CD4-positive, alpha-beta T cell treated with Interleukin-6 at 100 ng/mL for 8 hours (primary cell): ENCODE data around the gene PREP.

Experiments used
- DNase-seq: peaks from one replicate; pipeline ENCODE4 v3.0.0-alpha.2; 2020; ENCODE audit warnings: mixed read lengths, low spot score

PREP gene

GRCh38 chr6:105391705-105392104 lies 11.2 kb downstream of the PREP start:
- DNase-seq, result no peak

DNA sequence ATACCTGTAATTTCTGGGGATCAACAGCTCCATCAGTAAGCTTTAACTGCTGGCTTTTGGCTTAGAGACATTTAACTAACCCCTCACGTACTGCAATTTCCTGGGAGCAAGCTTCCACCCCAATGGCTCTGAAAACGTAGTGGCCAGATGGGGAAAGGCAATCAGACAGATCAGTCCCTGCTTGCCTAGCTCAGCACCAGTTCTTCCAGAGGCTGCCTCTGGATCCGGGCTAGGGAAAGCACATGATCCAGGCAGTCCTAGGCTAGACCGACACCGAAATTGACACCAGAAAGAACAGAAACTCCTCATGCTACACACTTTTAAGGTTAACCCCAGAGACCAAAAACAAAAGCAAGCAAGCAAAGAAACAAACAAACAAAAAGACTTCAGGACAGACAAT lies 13.3 kb downstream of the PREP start:
- DNase-seq, result no peak

DNA sequence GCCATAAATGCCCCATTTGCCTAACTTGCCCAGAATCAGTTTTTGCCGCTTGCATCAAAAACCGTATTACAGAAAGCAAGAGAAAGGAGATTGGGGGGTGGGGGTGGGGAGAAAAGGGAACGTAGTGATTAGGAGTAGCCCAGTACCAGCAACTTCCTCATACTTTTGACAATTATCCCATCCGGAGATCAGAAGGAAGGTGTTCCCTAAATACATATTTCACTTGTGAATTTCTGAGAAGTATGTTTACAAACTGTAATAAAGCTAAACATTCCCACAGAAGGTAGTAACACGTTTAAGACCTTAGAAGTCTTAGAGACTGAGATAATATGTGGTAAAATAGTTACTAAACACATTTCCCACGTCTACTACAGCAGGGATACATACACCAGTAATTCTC lies 14.5 kb downstream of the PREP start:
- no peak for DNase-seq

DNA sequence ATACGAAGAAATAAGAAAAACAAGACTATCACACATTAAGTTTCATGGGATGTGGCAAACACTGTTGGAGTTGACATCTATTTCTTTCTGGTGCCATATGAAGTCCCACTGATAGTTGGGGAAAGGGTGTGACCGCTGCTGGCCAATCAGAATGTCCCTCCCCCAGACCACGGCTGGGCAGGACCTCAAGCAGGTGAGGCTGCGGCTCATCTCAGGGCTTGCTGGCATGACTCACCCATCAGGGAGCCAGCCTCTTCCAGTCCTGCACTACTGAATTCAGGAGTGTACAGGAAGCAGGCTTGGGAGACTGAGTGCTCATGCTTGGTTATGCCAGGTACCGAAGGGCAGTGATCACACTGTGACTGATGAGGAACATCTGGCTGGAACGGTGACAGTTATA lies 18.9 kb downstream of the PREP start:
- DNase-seq, result no peak

DNA sequence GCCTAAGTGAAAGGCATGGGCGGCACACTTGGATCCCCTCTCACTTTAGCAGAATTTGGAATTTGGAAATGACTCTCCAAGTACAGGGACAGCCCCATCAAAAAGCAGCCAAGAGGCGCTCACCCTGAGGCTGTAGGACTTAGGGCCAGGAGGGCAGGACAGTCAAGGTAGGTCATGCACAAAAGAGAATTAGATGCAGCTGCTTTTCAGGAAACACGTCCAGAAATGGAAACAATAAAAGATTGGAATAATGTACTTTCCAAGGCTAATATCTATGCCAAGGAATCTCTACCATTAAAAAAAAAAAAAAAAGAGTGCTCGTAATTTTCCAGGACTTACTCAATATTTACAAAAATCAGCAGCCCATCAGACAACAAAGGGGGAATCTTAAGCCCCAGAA lies 19.9 kb downstream of the PREP start:
- DNase-seq, result no peak

- DNase-seq, result no peak
These were observed 20.4 kb downstream of the PREP start for GRCh38 chr6:105382496-105382895.

GRCh38 chr6:105380634-105381033 lies 22.2 kb downstream of the PREP start:
- no peak for DNase-seq

DNA sequence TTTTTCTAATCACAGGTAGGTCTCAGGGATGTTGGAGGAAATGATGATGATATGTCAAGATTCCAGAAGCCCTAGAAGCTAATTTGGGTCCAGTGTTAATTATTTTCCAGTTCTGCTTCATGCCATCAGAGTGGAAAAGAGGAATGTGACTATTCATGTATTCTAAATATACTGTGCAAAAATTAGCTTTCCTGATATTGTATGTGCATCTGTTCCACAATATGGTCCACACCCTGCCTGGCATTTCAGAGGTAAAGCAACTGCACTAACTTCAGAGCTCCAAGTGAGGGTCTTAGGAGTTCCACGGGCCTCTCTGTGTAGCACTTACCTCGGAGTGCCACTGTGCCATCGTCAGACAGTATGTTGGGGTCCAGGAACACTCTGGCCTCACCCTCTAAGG lies 27.1 kb downstream of the PREP start:
- DNase-seq, result no peak

DNA sequence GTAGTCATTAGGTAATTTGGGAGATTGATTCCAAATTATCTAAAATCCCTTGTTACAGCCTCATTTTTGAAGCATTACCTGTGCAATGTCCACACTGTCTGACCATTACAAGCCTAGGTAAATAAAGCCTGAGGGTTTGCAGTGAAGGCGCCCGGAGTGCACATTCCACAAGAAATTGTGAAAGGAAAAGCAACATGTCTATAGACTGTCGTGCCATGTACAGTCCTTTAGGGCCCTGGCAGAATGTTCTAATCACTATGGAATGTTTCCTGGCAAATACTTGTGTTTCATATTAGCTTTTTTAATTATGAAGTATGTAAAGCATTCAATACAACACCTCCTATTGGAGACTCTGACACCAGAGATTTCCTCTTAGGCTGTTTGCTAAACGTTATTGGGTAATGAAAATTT lies 28.9 kb downstream of the PREP start:
- DNase-seq, result no peak

GRCh38 chr6:105373481-105373880 lies 29.4 kb downstream of the PREP start:
- DNase-seq, result no peak

GRCh38 chr6:105372849-105373182 lies 30.1 kb downstream of the PREP start:
- no peak for DNase-seq

DNA sequence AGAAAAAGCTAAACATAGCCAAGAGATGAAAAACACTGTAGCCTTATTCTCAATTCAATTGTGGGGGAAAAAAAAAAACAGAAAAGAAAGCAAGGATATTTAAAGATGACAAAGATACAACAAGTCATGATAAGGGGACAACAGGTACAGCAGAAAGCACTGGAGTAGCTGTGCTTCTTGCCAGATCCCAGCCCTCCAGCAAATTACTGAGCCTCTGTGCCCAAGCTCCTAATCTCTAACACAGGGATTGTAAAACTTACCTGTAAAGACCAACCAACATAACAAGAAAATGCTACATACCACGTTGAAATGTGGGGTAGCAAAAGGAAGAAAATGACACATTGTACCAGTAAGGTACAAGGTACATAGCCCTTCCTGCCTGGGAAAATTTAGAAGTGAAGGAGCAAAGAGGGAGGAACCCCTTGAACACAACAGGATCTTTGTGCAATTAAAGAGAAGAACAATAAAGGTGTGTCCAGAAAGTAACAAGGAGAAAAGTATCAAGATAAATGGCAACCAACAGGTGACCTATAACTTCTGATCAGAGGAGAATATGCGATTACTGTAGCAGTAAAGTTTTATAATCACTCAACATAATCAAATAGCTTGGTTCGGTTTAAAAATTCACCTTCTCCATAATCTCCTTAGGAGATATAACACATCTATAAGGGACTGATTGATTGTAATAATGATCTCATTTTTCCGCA lies 30.6 kb downstream of the PREP start:
- DNase-seq, result no peak

DNA sequence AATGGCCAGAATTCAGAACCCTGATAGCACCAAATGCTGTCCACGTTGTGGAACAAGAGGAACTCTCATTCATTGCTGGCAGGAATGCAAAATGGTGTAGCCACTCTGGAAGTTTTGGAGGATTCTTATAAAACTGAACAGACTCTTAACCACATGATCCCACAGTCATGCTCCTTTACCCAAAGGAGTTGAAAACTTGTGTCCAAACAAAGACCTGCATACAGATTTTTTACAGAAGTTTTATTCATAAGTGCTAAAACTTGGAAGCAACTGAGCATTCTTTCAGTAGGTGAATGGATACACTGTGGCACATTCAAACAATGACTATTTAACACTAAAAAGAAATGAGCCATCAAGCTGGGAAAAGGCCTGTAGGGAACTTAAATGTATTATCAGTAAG lies 32.5 kb downstream of the PREP start:
- no peak for DNase-seq

DNA sequence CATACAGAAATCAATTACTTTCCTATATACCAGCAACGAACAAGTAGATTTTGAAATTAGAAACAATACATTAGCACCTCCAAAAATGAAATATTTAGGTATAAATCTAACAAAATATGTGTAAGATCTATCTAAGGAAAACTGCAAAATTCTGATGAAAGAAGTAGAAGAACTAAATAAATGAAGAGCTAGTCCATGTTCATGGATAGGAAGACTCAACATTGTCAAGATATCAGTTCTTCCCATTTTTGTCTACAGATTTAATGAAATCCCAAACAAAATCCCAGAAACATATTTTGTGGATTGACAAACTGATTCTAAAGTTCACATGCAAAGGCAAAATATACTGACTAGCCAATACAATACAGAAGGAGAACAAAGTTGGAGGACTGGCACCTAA lies 33.7 kb downstream of the PREP start:
- DNase-seq, result no peak

DNA sequence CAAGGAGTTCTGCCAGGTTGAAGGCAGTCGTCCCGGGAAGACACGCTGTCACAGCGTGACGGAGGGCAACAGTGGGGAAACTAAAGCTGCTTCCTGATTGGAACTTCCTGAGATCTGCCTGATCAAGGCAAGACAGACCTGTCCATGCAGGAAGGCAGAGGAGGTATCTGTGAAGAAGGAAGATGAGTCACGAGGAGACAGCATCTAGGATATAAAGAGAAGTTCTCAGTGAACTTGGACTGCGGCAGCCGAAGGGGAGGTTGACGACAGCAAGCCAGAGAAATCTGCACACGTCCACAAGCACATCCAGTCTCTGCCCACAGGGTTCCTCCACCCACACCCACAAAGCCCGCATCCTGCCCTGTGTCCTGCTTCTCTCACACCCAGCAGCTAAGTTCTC lies 38.6 kb downstream of the PREP start:
- DNase-seq, result no peak

- DNase-seq, result no peak
These were observed 39.7 kb downstream of the PREP start for GRCh38 chr6:105363100-105363754.

- no peak for DNase-seq
These were observed 43.2 kb downstream of the PREP start for GRCh38 chr6:105359419-105360370.

DNA sequence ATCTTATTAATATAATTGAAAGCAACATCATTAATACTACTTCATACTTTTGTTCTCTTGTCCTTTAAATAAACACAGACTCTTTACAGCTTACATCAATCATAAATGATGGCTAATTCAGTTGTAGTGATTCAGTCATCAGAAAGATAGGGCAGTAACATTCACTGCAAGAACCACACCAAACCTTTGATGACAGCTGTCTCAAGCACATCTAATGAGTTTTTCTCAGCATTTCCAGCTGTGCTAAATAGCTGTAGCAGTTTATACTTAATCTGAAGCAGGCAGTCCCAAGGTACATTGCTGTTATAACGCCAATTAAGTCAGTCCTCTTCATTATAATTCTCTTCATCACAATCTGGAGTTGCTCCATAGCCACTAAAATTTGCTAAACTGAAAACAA lies 45.7 kb downstream of the PREP start:
- DNase-seq, result no peak

GRCh38 chr6:105352037-105352617 lies 50.8 kb downstream of the PREP start:
- no peak for DNase-seq

DNA sequence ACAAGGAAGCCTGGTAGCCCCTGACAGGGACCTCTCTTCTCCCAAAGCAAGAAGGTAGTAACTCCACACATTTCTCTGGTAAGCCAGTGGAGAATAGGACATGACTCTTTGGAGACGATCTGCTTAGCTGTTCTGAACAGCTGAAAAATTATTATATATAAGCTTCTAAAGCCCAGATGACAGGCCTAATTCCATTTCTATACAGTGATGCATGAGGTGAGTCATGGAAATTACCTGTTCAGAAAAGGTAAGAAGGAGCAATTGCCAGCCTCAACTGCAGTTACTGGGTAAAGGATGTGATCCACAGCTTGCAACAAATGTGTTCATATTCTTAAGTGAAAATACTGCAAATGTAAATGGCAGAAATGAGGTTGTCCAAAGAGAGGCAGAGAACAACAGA lies 54.0 kb downstream of the PREP start:
- no peak for DNase-seq

- DNase-seq, result no peak
These were observed 56.8 kb downstream of the PREP start for GRCh38 chr6:105346052-105346451.

DNA sequence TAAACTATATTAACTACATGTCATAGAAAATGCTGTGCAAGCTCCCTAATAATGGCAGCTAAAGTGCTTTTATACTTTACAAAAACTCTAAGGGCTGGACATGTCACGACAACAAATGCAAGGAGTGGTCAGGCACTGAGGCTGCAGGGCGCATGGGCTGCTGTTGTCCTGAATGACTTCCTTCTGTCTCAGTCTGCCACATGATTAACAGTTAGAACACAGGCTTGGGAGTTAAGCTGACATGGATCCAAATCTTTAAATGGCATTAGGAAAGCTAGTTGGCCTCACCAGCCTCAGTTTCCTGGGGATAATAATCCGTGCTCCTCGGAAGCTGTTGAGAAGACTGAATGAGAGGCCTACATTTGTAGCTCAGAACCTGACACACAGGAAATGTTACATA lies 57.4 kb downstream of the PREP start:
- no peak for DNase-seq
